Measurements from ENCODE around the gene SAMD11.

- no peak for TF ChIP-seq EZH2phosphoT487 (IDR thresholded peaks at IDR 0.05; ENCODE audit: insufficient read depth, low read depth)
- no peak for TF ChIP-seq EZH2 (IDR thresholded peaks at IDR 0.05; ENCODE audit: insufficient read depth, poor library complexity, severe bottlenecking)
These were observed 2.1 kb downstream of the SAMD11 start for GRCh38 chr1:925561-926421.

Data from GM23248 (cell line).